Inferior parietal cortex (tissue), 1 donor: ENCODE data around the gene AKR1E2.

ENCODE experiments used
- DNase-seq: peaks from one replicate; pipeline ENCODE4 v3.0.0-alpha.2; 2016; ENCODE audit errors: extremely low spot score

Gene AKR1E2

GRCh38 chr10:4825868-4826791 lies at the start of gene AKR1E2:
Gene AKR1E2 (plus strand): TSS chr10:4826207. CDS start chr10:4826325, 118 bp downstream.
- DNase-seq, result peak; percentile 72

GRCh38 chr10:4776234-4776638 lies 49.8 kb upstream of the AKR1E2 start:
- DNase-seq, result no peak

DNA sequence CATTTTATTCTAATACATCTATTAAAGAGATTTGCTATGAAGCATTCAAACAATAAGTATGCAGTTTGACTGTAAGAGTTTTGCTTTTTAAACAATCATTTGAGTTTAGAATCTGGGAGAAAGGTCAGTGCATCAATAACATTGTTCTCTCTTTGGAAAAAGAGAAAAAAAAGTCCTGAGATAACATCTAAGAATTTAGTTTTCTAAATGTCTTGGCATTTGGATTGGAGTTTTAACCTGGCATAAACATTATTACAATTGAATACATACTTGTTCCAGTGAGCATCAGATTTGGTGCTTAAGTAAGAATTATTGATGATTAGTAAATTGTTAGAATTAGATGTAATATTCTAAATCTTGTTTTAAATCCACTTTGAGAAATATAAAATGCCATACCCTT lies 47.2 kb upstream of the AKR1E2 start:
- DNase-seq, result no peak

DNA sequence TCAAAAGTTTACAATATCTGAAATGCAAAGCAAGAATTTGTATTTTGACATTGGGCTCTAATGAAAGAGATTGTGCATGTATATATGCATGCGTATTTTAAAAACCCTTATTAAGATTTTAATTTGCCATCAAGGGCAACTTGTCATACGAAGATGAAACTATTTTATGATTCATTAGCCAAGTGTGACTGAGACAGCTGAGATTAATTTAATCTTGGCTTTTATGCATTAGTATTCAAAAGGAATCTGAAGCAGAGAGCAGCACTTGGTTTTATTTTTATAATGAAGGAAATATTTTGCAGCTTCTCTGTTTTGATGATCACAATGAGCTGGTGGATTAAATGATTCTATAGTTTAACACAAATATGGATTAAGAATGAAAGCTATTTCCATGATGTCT lies 45.9 kb upstream of the AKR1E2 start:
- no peak for DNase-seq

- DNase-seq, result no peak
These were observed 45.2 kb upstream of the AKR1E2 start for GRCh38 chr10:4780782-4781181.

DNA sequence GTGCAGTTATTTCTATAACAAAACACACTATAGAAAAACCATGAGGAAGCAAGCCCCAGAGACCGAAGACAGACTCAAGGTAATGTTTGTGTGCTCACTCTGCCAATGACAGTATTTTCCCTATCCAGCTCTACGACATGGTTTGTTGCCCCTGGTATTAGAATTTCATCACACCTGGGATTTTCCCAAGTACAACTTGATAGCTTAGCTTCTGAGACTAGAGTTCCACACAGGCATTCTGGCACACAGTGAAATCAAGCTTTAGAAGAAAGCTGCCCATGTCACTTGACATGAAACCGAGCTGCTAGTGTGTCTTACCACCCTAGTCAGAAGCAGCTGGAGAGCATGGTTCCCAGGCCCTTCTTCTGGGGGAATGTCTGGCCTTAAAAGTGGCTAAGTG lies 44.1 kb upstream of the AKR1E2 start:
- DNase-seq, result no peak

- DNase-seq, result no peak
These were observed 41.2 kb upstream of the AKR1E2 start for GRCh38 chr10:4784667-4785333.

DNA sequence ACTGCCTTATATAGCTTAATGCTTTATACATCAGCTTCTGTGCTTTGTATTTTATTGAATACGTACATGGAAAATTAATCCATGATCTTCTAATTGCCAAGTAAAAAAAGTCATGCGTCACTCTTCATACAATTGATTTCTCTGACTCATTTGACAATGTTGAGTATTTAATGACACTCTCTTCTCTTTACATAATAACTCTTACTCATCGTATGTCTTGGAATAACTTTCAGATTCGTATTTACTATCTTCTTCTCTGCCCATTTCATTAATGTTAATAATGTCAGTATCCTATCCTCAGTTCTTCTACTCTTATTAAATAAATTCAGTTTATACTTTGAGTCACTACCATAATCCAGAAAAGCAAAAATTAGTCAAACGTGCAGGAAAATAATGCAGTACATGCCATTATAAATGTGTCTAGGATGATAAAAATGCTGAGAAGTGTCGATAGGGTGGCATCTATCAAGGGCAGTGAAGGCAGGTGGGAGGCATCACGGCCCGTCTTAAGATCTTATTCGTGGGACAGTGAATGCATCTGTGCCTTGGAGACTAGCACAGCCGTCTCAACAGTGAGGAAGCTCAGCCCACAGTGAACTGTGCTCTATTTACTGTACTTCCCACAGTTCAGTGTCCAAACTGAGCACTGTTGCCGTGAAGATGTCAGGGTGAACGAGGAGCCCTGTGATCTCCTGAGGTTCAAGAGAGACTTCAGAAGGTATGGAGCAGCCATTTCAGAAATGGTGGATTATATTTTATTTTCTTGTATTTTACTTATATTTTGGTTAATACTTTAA lies 39.8 kb upstream of the AKR1E2 start:
- no peak for DNase-seq

- DNase-seq, result no peak
These were observed 36.0 kb upstream of the AKR1E2 start for GRCh38 chr10:4790045-4790444.

- no peak for DNase-seq
These were observed 35.1 kb upstream of the AKR1E2 start for GRCh38 chr10:4790922-4791321.

DNA sequence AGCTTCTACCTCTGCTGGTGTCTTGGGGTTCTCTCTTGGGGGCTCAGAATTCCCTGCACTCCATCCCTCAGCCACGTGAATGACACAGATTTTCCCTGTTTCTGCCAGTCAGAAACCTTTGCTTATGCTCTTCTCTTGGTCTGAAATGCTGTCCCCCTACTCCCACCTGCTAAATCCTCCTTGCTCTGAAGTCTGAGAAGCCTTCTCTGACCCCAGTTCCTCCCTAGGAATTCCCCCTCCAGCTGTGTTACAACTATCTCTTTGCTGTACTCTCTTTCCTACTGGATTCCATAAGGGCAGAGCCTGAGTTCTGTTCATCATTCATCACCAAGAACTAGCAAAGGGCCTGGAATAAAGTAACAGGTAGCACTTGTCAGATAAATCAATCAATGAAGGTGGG lies 33.6 kb upstream of the AKR1E2 start:
- no peak for DNase-seq

- DNase-seq, result no peak
These were observed 24.6 kb upstream of the AKR1E2 start for GRCh38 chr10:4801405-4801804.

DNA sequence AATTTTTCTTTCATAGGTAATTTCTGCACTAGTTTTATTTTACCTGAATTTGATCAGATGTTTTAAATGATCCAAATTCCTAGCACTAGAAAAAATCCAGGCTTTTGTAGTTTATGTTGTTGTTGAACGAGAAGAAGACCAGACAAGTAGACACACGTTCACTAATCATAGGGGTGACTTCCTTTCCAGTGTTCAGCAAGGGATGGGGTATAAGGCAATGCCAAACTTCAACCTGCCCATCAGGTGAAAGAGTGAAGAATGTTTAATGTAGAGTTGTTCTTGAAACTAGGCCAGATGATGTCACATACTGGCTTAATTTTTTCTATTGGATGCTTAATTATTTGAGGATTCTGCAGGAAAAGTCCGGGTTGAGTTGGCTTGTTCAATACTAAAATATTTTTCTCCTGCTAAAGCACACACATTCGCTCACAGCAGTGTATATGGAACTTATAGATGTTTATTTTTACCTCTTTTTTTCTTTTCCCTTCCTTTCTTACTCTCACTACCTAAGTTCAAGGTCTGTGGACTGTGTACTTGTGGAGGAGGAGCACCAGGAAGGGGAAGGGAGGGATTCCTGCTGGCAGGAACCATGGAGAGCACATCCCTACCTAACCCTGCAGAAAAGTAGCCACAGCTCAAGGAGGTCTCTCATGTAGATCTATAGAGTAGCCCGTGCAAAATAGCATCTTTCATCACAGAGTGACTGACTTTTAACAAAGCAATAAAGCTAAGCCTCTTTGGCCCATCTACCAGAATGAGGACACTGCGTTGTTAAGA lies 23.1 kb upstream of the AKR1E2 start:
- DNase-seq, result no peak

DNA sequence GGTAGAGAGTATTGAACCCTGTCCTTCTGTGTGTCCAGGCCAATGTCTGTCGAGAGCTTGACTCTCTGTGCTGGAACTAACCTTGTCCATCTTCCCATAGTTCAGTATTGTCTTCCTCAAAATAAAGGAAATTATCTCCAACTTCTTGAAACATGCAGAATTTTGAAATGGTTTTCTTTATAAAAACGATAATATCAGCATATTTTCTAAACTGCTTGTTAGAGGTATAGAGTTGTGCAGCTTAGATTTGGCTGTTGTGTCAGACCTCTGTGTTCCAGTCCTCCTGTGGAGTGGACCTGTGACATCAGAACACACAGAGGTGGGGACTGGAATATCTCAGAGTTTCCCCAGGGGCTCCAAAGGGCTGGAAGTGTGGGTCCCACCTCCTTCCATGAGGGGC lies 22.2 kb upstream of the AKR1E2 start:
- no peak for DNase-seq

- no peak for DNase-seq
These were observed 21.5 kb upstream of the AKR1E2 start for GRCh38 chr10:4804465-4804864.

- DNase-seq, result no peak
These were observed 19.5 kb upstream of the AKR1E2 start for GRCh38 chr10:4806534-4806933.

- no peak for DNase-seq
These were observed 18.1 kb upstream of the AKR1E2 start for GRCh38 chr10:4807761-4808507.

DNA sequence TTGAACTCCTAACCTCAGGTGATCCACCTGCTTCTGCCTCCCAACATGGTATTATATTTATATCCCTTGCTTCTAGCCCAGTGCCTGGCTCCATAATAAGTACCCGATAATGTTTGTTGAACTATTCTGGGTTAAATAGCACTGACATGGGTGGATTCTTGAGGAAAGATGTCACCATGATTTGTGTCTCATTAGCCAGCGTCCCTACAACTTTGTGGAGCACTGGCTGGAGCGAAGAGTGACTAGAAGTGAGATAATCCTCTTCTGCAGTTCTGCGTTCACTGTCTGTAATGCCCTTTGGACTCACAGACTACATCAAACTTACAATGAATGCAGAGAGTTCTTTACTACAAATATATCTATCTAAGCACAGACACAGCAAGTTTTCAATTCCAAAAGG lies 16.9 kb upstream of the AKR1E2 start:
- no peak for DNase-seq

DNA sequence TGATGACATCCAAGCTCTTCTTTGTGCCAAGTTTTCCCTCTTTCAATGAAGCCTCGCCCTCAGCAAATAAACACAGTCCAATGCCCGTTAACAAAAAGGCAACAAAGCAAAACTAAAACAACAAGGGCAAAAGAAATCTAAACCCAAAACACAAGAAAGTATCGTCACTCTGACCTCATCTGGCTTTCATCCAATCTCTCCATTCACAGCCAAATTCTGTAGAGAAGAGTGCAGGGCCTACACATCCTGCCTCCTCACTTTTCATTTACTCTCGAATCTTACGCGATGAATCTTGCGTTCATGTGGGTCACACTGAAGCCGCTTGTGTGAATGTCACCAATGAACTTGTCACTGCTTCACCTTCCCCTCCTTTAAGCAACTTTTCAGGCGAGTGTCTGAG lies 15.9 kb upstream of the AKR1E2 start:
- no peak for DNase-seq

DNA sequence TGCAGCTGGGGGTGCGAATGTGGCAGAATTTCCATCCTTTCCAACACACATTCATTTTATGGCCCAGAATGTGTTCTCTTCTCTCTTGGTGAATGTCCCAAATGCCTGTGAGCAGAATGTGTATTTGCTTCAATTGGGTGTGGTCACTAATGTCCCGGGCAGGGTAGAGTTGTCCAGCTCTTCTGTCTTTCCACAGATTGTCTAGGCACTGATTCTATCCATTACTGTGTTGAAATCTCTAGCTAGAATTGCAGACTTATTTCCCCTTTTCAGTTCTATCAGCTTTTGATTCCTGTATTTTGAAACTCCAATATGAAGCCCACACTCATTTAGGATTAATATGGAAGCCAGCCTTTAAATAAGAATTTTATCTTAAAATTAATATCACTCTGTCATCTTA lies 14.0 kb upstream of the AKR1E2 start:
- DNase-seq, result no peak

DNA sequence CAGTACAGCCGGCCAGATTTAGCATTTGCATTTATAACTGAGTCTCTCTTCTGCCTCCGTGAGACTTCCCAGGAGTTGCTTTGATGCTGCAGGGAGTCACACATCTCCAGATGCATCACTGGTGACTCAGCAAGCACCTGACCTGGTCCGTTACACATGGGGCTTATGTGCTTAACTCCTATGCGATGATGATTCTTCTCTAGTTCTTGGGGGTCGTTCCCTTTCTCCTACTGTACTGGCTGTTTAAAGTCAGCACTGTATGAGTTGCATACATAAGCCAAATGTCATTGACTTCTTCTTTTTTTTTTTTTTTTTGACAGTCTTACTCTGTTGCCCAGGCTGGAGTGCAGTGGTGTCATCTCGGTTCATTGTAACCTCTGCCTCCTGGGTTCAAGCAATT lies 13.0 kb upstream of the AKR1E2 start:
- DNase-seq, result peak; percentile 15
